ENCODE measurements around the gene EFNB2. TPM values are rescaled to one million over a fixed set of nuclear protein-coding genes. Genes with fewer than 3 reads are reported as not detected.

EFNB2 gene
- polyA plus RNA-seq, 1 donor = 20.7 TPM

- no peak for DNase-seq (ENCODE audit: low read depth)
Observed at GRCh38 chr13:106525865-106526264, 9.6 kb downstream of the EFNB2 start.

DNA sequence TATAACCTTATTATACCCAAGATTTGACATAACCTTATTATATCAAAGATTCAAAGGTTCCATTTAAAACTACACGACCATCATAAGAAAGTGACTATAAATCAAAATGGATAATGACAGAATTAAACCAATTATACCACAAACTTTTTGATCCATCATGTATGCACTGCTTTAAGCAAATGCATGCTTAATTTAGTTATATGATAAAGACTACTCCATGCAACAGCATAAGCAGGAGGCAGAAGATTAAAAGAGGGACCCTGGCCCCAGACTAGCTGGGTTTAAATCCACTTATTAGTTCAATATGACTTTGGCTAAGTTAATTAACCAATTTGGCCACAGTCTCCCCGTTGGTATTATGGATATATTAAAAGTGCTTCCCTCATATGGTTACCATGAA lies 11.4 kb downstream of the EFNB2 start:
- DNase-seq (ENCODE audit: low read depth) = no peak

- no peak for DNase-seq (ENCODE audit: low read depth)
Observed at GRCh38 chr13:106523576-106523975, 11.9 kb downstream of the EFNB2 start.

DNA sequence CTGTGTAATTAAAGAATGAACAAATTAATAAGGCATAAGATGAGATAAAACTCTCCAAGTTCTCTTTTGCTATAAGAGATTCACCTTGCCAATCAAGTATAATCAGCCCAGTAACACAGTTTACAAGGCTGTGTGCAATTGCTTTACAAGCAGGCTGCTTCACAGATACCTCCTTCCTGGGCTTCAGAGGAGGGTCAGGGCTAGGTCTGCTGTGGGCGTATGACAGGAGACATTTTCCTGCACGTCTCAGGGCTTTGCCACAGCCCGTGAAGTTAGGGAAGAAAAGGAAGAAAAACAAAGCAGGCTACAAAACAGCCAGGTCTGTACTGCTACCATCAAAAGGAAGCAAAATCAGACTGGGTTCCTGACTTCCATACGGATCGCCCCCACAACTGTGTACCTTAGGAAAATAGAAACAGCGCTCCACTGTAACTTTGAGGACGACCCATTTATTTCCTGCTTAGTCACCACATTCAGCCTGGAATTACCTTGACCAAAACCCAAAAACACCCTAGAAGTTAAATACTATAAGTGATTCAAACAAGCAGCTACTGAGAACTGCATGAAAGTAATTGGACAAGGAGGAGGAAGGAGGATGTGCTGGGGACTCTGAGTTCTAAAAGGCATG lies 12.4 kb downstream of the EFNB2 start:
- DNase-seq (ENCODE audit: low read depth) = no peak

DNA sequence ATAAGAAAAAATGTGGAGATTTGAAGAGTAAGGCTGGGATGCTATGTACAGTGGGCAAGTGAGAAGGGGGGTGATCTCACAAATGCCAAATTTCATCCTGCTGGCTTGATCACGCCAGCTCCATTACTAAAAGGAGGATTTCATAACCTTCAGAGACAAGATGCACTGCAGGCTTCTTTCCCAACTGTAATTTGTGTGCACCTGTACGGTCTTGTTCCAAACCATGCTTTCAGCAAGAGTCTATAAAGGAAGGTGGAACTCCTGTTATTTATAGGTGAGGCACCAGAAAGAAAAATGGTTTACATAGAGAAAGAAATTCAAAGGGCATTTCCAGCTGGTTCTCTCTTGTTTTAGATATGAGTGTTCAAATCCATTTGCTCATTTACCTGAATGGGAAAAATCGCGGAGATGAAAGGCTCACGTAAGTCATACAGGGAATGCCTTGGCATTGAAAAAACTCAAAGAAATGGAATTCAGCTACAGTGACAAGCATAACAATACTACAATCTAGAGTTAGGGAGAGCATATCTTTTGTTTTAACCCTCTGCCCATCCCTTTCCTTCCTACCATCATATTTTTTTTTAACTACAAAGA lies 13.3 kb downstream of the EFNB2 start:
- DNase-seq (ENCODE audit: low read depth) = no peak

- DNase-seq (ENCODE audit: low read depth) = no peak
Observed at GRCh38 chr13:106521095-106521799, 14.2 kb downstream of the EFNB2 start.

DNA sequence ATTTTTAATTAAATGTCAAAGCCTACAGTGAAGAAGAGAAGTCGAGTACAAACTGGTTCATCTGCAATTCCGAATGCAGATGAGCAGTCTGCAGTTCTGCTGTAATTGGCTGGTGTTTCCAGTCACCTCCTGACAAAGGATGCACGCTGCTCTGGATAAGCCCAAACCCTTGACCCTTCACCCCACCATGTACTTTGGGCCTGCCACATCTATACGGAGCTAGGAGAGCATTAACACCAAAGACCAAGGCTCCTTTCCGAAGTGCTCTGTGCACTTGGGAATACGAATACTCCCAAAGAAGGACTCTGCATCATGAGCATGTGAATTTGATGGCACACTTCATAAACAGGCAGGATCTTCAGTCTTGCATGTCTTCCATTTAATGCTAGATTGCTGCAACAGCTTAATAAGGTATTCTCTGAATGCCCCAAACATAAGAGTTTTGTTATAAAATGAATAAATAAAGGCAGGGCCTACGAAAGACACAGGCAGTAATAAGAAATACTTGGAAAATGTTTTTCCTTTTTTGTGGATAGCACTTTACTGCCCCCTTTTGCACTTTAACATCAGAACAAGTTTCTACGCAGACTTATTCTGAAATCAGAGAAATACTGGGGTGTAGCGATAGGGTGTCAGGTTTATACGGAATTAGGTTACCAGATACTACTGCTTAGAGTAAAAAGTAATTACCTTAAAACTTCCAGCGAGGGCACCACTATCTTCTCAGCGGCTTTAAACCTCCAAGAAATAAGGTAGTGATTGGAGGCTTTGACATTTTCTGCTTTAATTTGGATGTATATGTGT lies 15.0 kb downstream of the EFNB2 start:
- no peak for DNase-seq (ENCODE audit: low read depth)

DNA sequence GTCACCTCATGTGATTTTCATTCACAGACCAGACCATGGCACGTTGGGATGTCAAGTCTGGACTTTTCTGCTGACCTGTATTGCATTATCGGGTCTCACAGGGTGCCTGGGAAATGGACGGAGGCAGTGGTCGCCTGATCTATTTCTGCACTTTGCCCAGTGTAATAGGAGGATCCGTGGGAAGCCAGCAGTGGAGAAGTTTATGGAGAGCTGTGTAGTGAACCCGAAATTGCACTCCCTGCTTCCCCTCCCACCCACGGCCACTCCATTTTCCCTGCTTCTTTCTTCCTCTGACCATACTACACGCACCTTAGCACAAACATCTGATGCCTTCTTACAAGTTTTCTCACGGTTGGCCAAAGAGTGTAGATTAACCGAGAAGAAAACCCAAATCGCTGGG lies 16.9 kb downstream of the EFNB2 start:
- no peak for DNase-seq (ENCODE audit: low read depth)

- DNase-seq (ENCODE audit: low read depth) = no peak
Observed at GRCh38 chr13:106517109-106517847, 18.2 kb downstream of the EFNB2 start.

DNA sequence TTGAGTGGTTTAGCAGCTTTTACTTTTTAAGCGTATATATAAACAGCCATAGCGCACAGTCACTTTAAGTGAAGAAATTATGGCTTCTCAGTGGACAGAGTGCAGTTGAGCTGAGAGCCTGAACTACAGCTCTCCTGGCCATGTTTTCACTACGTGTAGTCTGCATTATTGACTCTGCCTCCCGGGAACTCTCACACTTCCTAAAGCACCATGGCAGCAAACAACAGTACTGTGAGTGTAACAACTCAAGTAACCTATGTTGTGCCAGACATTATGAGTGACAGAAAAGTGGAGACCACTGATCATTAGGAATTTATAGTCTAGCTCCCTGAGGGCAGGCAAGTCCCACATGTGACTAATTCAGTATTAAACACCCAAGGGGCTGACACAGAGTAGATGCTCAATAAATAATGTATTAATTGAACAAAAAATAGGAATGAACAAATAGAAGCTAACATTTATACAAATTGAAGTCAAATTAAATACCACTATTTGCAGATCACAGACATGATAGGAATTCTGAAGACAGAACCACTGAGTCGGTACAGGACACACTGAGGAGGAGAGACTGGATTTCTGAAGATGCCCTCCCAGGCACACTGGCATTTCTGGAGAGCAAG lies 19.7 kb downstream of the EFNB2 start:
- DNase-seq (ENCODE audit: low read depth) = no peak

- no peak for DNase-seq (ENCODE audit: low read depth)
Observed at GRCh38 chr13:106514928-106515634, 20.4 kb downstream of the EFNB2 start.

DNA sequence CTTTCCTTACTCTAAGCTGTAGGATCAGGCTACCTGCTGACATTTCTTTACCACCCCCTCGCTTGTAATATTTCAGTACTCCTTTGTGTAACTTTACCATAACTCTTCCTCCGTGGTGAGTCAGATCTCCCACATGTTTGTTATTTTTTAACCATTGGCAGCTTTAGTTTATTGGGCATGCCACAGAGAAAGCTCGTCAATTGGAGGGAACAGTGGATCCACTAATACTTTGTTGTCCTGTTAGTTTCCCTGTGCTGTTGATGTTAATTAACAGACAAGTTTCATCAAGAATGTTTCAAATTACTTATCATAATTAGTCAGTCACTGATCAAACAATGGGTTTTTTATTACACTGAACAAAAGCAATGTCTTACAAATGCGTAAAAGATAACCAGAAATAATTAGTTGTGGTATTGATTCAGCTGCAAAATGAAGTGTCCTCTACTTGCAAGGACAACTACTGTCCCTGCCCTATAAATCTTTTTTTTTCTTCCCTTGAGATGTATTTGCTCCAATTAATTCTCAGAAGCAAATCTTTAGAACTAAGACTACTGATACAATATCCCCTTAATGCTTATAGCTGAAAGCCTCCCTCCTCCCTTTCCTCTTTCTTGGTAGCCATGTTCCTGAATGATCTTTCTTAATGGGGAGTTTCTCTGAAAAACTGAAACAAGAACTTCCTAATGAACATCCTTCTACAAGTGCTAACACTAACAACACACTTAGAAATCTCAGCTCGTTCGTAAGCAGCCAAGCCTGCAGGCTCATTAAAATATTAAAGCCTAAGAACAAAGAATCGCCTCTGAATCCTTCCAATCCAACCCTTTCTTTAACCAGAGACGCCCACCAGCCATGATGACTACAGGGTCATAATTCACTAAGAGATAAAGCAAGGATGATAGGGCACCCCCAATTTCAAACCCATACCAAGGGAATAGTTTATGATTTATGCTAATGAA lies 22.2 kb downstream of the EFNB2 start:
- DNase-seq (ENCODE audit: low read depth) = no peak

DNA sequence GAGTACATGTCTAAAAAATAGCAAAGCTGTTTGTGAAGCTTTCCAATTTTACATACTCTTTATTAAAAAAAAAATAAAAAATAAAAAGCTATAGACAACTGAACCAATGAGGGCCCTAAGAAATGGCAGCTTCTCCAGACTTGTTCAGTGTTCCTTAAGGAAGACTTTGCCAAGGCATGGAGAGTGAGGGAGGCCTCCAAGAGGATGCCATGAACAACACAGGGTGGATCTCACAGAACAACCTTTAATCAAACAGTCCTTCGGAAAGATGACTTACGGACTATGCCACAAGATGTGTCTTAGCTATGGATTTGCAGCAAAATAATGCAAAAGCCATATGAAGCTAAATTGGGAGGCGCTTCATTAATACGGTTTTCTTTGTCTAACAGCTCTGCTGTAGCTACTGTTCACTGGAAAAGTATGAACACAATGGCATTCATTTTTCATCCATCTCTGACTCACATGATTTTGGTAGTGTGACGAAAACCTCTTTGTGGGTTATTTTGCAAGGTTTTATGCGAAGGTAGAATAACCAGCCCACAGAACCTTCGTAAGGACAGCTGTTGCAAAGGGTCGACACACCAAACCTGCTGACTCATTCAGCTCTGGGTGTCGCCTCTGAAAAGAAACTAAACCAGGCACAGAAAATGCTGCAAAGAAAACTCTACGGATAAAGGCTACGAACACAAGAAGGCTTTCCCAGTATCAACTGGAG lies 27.7 kb downstream of the EFNB2 start:
- no peak for DNase-seq (ENCODE audit: low read depth)

DNA sequence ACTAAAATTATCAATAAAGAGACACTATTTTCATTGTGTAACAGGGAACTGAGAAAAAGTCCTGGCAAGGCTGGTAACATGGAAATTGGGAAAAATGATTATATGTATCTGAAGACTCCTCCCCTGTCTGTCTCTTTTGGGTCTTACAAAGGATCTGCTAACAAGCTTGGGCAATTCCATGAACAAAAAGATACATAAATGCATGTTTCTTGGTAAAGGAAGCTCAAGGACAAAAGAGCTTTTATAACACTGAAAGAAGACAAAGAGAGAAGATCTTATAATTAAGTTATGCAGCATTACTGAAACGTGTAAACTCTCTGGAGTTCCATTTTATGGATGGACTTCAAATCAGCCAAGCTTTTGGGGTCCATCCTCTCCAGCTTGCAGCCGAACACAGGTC lies 29.2 kb downstream of the EFNB2 start:
- DNase-seq (ENCODE audit: low read depth) = no peak

DNA sequence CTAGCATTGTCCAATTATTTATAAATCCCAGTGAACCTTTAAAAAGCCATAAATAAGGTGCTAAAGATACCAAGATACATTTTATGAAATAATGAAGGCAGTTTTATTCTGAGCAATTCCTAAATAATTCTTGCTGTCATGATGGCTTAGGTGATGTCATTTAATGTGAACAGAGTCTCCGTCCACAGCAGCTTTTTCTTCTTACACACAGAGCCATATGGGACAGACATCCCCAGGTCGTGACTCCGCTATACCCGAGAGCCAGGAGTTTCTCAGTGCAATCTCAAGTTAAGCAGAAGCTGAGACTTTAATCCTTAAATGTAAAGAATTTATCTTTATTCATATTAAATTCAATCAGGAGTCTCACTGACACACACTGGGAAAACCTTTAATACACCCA lies 29.7 kb downstream of the EFNB2 start:
- no peak for DNase-seq (ENCODE audit: low read depth)

DNA sequence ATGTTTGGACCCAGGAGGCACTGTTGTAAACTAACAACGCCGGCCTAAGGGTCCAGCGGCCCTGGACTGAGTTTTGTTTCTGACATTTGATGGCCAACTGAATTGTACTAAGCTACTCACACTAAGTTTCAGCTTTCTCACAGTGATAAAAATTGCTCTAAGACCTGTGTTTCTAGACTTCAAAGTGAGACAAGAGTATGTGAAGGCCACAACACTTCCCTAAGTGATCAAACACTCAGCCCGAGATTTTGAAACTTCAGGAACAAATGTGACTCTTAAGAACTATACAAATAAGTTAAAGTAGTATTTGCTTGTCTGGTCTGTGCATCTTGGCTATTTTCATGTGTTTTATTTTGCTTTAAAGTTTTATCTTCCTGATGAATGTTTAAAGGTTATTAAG lies 30.2 kb downstream of the EFNB2 start:
- DNase-seq (ENCODE audit: low read depth) = no peak

DNA sequence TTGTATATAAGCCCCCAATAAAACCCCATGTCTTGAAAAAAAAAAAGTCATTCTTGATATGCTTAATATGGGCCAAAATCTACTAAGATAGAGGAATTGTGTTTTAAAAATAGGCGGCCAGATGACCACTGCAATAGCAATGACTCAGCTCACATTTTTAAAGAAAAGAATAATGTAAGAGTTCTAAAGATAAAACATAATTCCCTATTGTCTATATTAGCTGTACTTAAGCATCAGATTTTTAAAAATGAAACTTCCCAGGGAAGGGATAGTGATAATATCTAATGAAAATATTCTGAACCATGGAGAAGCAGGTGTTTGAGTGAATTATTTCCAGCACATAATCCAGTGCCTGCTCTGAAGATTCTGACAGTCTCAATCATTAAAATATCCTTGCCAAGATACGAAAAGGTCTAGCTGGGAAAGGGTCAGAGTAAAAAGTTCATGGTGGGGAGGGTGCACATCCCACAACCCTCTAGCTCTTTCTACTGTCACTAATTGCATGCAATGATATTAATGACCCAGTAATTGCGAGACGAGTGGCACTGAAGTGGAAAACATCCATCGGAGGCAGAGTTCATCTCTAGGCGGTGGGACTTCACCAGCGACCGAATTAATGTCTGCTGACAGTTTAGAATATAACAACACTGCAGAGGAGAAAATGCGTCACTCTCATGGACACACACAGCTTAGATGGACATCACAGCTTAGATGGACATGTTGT lies 31.6 kb downstream of the EFNB2 start:
- DNase-seq (ENCODE audit: low read depth) = no peak

- no peak for DNase-seq (ENCODE audit: low read depth)
Observed at GRCh38 chr13:106503272-106503671, 32.2 kb downstream of the EFNB2 start.
